GM12892 (cell line): ENCODE results near the gene TMTC1.

Source experiments
- DNase-seq: peaks from one replicate; pipeline ENCODE4 v3.0.0; 2011; ENCODE audit not compliant: insufficient read length
- FAIRE-seq: peaks from 2 replicates; lab custom pipeline; 2011; peaks lifted over from hg19 to GRCh38; lab: Jason Lieb, UNC
- POLR2A ChIP-seq: IDR thresholded peaks from 2 replicates; pipeline ENCODE4 v1.6.1; 2011; ENCODE audit warnings: low read depth, low read length, control low read depth
- POLR2AphosphoS5 ChIP-seq: IDR thresholded peaks from 2 replicates; pipeline ENCODE4 v1.6.1; 2011; ENCODE audit warnings: low read depth, low read length, control low read depth
- TAF1 ChIP-seq: IDR thresholded peaks from 2 replicates; pipeline ENCODE4 v1.6.1; 2011; ENCODE audit warnings: low read depth, mild to moderate bottlenecking, control low read depth, low read length, borderline replicate concordance

The TMTC1 gene

DNA sequence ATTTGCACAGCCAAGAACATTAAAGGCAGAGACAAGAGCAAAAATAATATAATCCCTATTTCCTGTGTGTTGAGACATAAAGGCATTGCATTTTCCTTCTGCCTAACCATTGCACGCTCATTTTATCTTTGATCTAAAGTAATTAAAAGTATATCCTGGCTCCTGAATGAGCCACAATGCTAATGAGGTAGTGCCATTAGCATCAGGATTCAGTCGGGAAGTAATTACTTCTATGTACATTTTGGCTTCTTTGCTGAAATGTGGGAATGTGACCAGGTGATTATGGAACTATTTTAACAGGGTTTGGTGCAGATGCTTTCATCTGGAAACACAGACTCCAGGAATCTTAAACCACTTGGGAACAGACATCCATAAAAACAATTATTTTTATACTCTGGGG, 77.4 kb downstream of the TMTC1 start:
- DNase-seq: no peak
- TF ChIP-seq POLR2AphosphoS5: no peak
- no peak for TF ChIP-seq TAF1
- TF ChIP-seq POLR2A: no peak
- FAIRE-seq: no peak

DNA sequence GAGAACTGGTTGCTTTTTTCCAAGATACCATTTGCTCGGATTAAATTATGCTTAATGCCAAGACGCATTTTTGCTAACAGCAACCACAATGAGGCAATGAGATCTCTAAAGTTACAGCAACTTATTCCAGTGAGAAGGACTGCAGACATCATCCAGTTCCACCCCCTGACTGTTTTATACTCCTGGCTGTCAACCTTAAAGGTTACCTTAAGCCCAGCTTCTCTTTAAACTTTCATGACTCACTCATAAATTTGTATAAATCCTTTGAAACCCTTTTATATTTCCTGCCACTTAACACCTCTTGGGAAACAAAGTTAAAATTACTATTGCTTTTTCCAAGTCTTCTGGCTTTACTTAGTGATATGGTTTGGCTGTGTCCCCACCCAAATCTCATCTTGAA, 80.2 kb downstream of the TMTC1 start:
- DNase-seq (no peak), FAIRE-seq (no peak)
- TF ChIP-seq TAF1: no peak
- TF ChIP-seq POLR2AphosphoS5: no peak
- TF ChIP-seq POLR2A: no peak

DNA sequence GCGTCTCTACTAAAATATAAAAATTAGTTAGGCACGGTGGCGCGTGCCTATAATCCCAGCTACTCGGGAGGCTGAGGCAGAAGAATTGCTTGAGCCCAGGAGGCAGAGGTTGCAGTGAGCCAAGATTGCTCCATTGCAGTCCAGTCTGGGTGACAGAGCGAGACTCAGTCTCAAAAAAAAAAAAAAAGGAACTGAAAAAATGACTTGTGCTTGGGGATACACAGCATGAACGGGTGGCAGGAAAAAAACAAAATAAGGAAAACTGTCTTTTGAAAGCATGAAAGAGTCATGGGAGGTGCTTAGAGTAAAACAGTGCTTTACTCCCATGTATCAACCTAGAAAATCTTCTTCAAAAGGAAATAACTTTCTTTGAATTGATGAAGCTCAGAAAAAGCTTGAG, 80.8 kb downstream of the TMTC1 start:
- TF ChIP-seq POLR2AphosphoS5 (no peak), POLR2A (no peak), TAF1 (no peak)
- no peak for FAIRE-seq

DNA sequence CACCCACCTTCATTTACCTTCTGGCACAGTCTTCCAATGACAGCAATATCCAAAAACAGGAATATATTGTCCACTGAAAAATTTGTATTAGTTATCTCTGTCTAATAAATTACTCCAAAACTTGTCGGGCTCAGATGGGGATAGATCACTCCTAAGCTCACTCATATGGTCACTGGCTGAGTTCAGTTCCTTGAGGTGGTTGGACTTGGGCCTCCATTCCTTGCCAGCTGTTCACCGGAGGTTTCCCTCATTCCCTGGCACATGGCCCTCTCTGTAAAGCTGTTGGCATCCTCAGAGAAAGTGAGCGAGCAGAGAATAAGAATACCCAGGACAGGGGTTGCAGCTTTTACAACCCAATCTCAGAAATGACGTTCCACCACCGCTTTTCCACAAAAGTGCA, 81.5 kb downstream of the TMTC1 start:
- FAIRE-seq (no peak), DNase-seq (no peak)
- TF ChIP-seq POLR2A (no peak), TAF1 (no peak), POLR2AphosphoS5 (no peak)

More for the DNA sequence above, 80.8 kb downstream of the TMTC1 start:
- no peak for DNase-seq

DNA sequence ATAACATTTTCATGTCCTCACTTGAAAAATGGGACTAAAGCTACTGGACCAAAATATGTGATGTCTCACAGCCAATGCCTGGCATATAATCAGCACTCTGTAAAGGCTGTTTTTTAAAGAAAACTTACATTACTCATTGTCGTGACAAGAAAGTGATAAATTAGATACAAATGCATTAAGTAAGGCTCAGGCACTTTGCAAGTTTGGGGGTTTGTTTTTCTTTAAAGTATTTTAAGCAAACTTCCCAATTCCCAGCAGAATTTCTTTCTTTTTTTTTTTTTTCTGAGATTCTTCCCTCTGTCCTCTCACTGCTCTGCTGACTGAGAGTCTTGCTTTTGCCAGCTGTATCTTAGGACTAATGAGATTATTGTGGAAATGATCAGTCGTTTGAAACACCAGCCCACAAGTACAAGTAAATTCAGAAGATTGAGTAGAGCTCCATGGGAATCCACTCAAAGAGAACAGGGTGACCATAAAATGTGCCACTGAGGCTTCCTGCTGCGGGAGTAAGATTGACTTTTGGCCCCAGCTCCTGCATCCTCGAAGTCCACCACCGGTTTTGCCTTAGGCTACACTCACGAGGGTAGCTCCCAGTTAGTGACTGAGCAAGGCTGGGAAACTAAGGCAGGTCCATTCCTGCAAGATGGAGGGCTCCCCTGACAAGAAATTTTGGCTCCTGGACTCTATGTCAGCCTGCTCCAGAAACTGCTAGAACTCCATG, 82.8 kb downstream of the TMTC1 start:
- TF ChIP-seq TAF1: no peak
- TF ChIP-seq POLR2A: no peak
- no peak for FAIRE-seq
- no peak for DNase-seq

DNA sequence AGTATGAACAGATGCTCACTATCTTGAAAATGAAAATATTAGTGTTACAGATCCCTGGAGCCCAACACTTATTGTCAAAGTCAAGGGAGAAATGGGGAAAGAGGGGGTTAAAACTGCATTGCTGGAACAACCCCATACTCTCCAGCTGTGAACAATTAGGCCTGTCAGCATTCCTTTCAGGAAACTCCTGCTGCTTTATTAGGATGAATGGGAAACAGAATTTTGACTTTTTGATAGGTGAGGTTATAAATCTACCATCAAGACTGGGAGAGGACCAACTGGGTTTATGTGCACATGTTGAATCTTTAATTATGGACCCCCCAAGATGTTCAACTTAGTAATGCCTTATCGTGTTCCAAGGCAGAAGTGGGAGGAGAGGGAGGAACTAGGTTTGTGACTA, 85.0 kb downstream of the TMTC1 start:
- no peak for TF ChIP-seq TAF1
- TF ChIP-seq POLR2A: no peak
- TF ChIP-seq POLR2AphosphoS5: no peak
- FAIRE-seq: no peak
- no peak for DNase-seq

DNA sequence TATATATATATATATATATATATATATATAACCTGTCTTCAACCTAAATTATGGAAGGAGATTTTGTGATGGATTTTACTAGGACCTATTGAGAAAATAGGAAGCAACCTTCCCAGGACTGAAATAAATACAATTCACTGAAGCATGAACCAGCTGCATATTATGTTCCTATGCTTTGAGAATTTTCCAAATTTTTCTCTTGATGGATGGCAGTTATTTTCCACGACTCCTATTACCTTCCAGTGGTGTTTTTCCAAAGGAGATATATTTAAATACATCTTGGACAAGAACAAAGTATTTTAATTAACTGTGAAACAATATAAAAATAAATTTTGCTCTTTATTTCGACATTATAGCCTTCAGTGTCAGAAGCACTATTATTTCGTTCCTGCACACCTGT, 87.9 kb downstream of the TMTC1 start:
- no peak for DNase-seq
- no peak for FAIRE-seq

DNA sequence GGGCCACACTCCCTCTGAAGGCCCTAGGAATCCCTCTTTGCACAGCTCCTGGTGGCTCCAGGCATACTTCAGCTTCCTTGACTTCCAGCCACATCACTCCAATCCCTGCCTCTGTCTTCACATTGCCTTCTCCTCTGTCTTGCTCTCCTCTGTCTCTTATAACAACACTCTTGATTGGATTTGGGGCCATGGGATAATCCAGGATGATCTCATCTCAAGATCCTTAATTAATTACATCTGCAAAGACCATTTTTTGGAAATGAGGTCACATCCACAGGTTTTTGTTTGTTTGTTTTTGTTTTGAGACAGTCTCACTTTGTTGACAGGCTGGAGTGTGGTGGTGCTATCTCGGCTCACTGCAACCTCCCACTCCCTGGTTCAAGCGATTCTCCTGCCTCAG, 88.7 kb downstream of the TMTC1 start:
- DNase-seq (no peak), FAIRE-seq (no peak)
- TF ChIP-seq POLR2AphosphoS5 (no peak), TAF1 (no peak), POLR2A (no peak)

More for the DNA sequence above, 87.9 kb downstream of the TMTC1 start:
- TF ChIP-seq TAF1 (no peak), POLR2AphosphoS5 (no peak), POLR2A (no peak)

DNA sequence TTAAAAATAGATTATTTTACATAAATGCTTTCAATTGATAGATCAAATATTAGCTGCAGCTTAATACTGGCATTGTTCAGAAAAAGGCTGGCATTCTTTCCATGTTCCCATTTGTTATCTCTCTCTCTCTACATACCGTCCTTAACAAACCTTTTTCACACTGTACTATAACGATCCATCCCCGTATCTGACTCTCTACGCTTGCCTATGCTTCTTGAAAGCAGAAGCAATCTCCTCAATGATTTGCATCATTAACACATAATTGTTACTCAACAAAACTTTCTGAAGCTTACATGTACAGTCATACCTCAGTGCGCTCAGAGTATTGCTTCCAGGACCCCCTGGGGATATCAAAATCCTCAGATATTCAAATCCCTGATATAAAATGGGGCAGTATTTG, 89.7 kb downstream of the TMTC1 start:
- FAIRE-seq (no peak), DNase-seq (no peak)
- TF ChIP-seq POLR2AphosphoS5 (no peak), TAF1 (no peak), POLR2A (no peak)

DNA sequence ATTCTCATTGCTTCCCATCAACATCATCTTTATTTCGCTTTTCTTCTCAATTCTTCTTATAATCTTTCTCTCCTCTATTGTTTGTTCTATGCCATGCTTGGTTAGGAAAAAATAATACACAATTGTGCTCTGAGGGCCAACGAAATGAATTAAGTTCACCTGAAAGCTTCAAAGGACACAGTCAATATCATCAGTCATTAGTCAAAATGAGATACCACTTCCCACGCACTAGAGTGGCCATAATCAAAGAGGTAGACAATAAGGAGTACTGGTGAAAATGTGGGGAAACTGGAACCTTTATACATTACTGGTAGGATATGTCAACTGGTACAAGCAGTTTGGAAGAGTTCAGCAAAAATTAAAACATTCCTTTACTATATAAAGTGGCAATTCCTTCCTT, 91.5 kb downstream of the TMTC1 start:
- no peak for FAIRE-seq
- DNase-seq: no peak
- TF ChIP-seq POLR2AphosphoS5: no peak
- no peak for TF ChIP-seq POLR2A
- no peak for TF ChIP-seq TAF1

DNA sequence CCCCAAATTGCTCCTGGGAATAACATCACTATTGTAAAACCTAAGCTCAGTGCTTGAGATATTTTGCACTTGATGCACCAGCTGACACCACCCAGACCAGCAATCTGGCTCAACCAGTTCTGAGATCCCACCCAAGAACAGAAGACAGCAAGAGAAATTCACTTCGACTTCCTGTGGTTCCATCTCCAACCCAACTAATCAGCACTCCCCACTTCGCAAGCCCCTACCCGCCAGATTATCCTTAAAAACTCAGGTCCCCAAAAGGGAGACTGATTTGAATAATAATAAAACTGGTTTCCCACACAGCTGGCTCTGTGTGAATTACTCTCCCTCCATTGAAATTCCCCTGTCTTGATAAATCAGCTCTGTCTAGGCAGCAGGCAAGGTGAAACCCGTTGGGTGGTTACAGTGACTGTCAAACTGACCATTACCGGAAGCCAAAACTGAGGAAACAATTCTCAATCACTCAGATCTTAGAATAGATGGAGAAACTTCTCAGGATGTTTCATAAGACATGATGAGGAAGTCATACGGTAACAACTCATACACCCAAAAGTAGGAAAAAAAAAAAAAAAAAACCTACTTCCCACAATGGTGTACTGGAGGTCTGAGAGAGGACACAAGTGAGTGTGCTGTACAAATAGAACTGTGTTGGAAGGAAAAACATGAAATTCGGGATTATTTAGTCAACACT, 92.4 kb downstream of the TMTC1 start:
- no peak for DNase-seq
- no peak for FAIRE-seq
- TF ChIP-seq TAF1 (no peak), POLR2A (no peak), POLR2AphosphoS5 (no peak)

DNA sequence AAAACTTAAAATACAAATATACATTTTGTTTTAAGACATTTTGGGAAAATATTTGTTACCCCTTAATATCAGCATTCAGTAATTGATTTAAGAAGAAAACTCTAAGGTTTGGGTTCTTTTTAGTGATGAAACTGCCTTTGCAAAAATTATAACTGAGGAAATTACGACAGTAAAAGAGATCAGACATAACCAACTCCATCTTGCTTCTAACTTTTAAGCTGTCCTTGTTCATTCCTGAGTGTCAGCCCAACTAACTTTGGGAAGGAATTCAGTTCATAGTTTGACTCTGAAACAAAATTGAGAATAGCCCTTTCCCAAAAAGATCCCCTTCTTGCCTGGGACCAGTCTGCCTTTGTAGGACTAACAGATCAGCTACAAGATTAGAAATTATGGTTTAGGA, 93.0 kb downstream of the TMTC1 start:
- TF ChIP-seq POLR2A (no peak), TAF1 (no peak)
- FAIRE-seq (no peak), DNase-seq (no peak)
